Fibroblast of peridontal ligament (primary cell): ENCODE data around the gene IGIP.

ENCODE experiments used
- DNase-seq: peaks from one replicate; pipeline ENCODE4 v3.0.0-alpha.2; 2010; ENCODE audit errors: extremely low read depth

Gene IGIP

DNA sequence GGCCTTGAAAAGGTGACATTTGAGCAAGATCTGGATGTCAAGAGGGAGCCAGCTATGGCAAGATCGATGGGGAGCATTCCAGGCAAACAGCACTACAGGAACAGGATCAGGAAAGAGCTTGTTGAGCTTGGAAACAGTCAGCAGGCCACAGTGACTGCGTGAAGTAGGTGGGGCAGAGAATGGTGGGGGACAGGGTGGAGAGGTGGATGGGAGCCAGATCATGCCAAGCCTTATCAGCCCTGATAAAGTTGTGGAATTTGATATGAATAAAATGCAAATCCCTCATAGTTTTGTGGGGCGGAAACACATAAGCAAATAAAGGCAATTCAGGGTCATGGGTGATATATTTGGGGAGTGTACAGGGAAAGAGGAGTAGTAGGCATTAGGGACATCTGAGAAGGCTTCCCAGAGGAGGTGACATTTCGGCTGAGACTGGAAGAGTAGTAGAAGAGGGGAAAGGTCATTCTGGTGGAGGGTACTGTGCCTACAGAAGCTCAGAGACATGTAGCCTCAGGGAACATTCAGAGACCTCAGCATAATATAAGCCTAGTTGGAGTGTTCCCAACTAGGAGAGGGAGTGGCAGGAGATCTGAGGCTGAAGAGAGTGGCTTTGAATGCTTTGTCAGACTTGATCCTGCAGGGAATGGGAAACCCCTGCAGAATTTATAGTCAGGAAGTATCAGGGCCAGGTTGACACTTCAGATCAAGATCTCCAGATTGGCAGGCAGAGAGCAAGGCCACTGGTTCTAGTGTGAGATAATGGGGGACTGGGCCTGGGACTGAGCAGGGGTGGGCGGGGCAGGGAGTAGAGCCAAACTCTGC is 39.6 kb downstream of the IGIP start:
- DNase-seq: no peak

DNA sequence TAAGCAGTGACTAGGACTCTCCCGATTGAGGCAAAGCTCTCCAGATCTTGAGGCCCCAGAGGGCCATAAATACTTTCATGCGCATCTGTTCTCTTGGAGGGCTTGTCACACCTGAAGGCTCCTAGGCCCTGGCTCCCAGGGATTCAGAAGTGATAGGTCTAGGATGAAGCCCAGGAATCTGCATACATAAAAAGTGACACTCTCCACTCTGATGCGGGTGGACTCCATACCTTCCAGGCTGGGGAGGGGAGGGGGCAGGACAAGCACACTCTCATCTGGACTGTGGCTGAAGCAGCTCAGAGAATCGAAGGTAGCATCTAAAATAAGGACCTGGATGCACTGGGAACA is 40.2 kb downstream of the IGIP start:
- no peak for DNase-seq

DNA sequence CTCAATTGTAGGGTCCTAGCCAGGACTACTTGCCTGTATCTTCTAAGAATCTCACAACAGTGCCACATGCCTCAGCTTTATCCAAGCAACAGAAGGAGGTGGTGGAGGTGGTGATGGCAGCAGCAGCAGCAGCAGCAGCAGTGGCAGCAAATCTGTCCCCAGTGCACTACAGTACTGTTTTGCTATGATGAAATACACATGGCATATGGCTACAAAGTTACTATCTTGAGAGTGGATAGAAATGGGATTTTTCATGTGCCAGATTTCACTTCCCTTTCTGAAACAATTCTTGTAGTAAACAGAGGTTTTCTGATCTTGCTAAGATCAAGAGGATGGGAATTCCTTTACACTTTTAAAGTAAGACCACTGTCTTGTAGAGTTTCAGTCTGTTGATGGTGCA is 41.2 kb downstream of the IGIP start:
- no peak for DNase-seq

DNA sequence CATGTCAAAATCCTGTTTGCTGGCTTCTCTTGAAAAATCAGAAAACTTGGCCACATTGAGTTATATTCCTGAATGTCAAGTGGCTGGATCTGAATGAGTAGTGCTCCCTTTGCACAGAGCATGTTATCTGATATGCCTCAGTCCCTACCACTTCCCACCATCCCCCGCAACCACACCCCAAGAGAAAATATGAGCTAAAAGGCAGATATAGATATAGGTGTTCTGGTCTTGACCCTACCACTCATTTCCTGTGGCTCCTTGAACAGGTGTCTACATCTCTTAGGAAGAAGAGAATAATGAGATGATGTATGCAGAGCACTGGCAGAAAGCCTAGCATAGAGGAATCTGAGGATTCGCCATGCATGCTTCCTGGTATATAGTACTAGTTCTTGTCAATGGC is 42.6 kb downstream of the IGIP start:
- DNase-seq: no peak

DNA sequence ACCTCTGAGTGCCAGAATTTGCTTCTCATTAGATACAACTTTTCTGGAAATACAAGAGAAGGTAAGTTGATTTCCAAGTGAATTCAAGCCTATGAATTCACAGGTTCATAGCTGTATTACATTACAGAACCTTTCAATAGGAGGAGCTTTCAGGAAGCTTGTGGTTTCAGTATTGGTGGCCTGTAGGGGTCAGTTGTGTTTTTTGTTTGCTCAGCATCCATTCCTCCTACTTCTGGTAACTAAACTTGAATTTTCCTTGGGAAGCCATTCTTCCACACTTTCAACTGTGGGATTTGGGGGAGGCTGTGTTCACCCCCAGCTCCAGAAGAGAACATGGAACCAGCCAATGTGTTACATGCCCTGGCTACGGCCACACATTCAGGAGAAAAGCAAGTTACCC is 43.7 kb downstream of the IGIP start:
- DNase-seq: peak; percentile 26

DNA sequence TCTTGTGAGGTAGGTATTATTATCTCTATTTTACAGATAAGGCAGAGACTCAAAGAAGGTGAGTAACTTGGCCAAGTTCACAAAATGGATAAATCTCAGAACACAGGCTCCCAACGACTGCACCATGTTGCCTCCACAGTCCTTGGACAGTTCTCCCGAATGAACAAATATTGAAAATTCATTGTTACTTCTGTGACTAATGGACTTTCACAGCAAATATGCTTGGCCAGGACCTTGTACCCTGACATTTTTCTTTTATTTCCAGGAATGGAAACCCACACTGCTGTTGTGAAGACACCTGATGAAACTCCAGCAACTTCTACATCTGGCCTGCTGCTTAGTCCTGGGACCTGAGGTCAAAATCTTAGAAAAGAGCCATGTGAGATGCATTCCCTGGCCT is 46.7 kb downstream of the IGIP start:
- no peak for DNase-seq

DNA sequence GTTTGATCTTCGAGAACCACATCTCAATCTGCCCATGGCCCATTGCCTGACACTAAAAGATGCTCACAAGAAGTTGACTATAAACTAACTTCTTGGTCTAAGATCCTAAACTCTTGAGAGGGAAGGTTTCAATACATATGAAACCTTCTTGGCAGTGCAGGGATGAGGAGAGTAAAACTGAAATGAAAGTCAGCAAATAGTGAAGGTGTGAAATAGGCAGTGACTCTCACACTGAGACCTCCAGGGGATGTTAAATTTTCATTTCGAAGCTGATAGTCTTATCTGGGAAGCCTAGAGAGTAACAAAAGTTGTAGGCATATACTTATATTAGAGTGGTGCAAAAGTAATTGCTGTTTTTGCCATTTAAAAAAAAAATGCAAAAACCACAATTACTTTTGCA is 48.3 kb downstream of the IGIP start:
- DNase-seq: no peak

DNA sequence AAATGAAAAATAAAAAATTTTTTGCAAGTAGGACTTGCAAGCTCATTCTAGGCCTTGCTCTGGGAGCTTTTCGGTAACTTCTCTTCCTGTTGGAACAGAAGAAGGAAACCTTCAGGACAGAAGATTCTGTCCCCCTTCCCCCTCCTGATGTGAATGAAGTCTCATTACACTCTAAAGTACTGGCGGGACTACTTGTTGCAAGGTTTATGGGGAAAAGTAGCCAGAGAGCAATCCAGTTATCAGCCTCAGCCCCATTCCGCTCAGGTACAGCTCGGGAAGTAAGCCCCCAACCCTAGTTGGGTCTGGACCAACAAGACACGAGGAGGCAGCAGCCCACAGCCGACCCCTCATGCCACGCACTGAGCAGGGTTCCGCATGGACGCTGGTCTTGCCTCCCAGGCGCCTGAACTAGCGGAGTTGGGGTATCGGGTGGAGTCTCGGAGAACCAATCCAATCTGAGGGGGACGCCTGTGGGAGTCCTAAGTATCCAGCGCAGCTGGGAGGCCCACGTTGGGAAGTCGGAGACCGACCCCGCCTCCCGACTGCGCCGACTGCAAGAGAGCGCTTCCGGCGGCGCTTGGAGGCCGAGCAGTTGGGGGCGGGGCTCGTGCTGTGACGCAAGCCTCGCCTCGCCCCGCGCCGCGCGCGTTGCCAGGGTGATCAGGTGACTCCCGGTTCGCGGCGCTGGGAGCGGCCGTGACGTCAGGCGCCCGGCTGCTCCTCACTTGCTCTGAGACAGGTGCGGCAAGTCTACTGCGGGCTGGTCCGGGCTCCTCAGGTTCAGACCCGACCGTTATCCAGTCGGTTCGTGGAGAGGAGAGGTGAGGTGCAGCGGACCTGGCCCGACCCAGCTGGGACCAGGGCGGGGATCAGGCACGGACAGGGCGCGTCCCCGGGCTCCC is 49.0 kb downstream of the IGIP start, which contains the start of gene CYSTM1:
TSS of gene CYSTM1 (plus strand) at position 724 of the 902 bp plus-strand sequence. CDS start 19,278 bp downstream, outside the sequence.
- DNase-seq: peak; percentile 89

DNA sequence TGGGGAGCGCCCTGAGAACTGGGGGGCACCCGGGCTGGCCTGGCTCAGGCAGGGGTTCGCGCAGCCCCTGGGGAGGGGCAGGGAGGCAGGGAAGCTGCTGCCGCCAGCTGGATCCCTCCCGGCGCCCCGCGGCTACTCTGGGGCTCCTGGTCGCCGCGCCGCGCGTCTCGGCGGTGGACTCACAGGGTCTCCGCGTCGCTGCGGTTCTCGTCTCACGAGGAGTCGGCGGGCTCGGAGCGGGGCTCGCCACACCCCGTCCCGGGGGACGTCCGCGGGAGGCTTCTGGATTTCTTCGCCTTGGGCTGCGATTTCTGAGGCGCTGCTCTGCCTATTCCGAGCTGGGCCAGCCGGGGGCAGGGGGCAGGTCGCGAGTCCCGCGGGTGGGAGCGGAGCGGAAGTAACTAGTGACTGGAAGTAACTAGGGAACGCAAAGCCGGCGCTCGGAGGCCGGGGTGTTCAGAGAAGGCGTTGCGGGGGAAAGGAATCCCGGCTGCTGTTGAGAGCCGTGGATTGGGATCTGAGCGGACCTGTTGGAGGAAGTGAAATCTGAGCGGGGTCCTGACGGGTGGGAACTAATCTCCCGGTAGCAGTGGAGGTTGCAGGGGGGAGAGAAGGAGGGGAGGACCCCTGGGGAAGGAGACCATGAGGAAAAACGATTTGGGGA is 49.8 kb downstream of the IGIP start:
- peak; percentile 64 for DNase-seq

DNA sequence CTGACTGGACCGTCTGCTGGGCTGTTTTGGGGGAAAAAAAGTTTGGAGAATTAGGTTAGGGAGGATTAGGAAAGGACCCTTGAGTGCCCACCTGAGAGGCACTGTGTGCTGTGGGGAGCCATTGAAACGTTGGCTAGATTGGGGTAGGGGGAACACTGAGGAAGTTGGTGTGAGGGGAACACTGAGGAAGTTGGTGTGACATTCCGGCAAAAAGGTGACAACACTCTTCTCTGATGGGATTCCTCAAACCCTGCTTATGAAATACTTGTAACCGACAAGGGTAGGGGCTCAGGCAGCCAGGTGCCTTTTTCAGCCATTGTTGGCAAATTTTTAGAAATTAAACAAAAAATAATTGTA is 50.3 kb downstream of the IGIP start:
- DNase-seq: no peak

DNA sequence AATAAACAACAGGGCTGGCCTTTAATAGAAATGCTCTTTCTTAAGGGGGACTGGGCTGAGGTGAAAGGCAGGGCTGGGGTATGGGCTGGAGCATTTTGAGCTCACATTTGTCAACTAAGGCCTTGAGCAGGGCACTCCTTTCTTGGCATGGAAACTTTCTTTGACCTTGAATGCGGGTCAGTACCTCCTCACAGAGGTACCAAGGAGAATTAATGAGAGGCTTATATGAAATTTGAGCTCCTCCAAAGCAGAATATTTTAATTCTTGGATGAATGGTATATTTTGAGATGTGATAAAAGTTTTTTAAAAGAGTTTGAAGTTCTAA is 52.3 kb downstream of the IGIP start:
- no peak for DNase-seq

DNA sequence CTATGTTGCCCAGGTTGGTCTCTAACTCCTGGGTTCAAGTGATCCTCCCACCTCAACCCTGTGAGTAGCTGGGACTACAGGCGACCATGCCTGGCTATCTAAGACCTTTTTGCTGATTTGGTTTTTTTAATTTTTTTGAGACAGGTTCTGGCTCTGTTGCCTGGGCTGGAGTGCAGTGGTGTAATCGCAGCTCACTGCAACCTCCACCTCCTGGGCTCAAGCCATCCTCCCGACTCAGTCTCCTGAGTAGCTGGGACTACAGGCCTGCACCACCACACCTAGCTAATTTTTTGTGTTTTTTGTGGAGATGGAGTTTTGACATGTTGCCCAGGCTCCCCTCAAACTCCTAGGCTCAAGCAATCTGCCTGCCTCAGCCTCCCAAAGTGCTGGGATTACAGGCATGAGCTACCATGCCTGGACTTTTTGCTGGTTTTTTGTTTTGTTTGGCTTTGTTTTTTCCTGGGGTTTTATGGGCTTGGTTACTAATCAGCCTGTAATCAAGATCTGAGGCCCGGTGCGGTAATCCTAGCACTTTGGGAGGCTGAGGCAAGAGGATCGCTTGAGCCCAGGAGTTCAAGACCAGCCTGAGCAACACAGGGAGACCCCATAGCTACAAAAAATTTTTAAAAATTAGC is 52.9 kb downstream of the IGIP start:
- no peak for DNase-seq
